HG02938 (cell line): ENCODE results near the gene STK40.

ENCODE experiments used
- ATAC-seq: cut with Tn5 transposase; IDR thresholded peaks from one replicate; pipeline ENCODE4 v1.9.1; 2021; ENCODE audit warnings: mild to moderate bottlenecking, moderate library complexity; ENCODE audit not compliant: unreplicated experiment

Gene STK40

GRCh38 chr1:36321119-36321951 lies 64.4 kb downstream of the STK40 start:
- no peak for ATAC-seq

DNA sequence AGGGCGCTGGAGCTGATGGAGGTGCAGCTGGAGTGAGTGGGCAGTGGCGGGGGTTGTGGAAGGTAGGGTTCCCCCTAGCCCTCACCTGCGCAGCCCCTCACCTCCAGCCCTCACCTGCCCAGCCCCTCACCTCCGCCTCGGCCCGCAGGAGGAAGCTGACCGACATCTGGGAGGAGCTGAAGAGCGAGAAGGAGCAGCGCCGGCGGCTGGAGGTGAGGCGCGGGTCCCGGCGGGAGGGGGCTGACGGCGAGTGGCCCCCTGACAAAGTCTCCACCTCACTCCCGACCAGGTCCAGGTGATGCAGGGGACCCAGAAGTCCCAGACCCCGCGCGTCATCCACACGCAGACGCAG lies 65.0 kb downstream of the STK40 start:
- no peak for ATAC-seq

GRCh38 chr1:36320291-36320761 lies 65.4 kb downstream of the STK40 start:
- ATAC-seq, result no peak

DNA sequence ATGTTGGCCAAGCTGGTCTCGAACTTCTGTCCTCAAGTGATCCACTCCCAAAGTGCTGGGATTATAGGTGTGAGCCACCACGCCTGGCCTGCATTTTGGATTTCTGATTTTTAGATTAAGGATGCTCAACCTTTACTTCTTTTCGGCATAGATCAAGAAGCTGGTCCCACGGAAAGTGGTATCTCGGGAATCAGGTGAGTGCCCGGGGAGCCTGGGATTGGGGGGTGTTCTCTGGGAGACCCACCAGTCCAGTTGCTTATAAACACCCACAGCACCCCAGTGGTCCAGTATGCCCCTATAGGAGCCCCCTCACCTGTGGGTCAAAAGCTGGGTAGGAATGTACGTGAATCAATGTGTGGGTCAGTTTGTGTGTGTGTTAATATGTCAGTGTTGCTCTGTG lies 76.3 kb downstream of the STK40 start:
- no peak for ATAC-seq

DNA sequence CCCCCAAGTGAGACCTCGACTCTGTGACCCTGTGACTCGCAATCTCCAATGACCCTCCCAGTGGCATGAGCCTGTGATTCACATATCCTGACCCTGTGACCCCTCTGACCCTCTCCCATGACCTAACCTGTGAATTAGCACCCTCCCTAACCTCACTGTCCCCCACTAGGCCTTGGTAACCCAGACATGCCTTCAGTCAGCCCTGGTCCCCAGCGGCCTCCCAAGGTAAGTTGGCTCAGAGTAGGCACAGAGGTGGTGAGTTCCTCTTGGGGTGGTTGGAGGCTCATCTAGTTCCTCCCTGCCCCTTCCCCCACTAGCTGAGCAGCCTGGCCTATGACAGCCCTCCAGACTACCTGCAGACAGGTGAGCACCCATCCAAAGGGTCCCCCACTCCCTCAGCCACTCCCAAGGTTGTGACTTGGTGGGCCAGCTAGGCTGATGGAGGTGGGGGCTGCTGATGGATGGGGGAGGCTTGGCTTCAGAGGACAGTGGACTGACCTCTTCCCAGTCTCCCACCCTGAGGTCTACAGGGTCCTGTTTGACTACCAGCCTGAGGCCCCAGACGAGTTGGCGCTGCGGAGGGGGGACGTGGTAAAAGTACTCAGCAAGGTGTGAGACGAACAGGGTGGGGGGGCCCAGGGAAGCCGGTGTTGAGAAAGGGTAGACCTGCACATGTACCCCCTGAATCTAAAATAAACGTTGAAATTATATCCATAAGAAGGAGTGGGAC lies 78.0 kb downstream of the STK40 start:
- no peak for ATAC-seq

DNA sequence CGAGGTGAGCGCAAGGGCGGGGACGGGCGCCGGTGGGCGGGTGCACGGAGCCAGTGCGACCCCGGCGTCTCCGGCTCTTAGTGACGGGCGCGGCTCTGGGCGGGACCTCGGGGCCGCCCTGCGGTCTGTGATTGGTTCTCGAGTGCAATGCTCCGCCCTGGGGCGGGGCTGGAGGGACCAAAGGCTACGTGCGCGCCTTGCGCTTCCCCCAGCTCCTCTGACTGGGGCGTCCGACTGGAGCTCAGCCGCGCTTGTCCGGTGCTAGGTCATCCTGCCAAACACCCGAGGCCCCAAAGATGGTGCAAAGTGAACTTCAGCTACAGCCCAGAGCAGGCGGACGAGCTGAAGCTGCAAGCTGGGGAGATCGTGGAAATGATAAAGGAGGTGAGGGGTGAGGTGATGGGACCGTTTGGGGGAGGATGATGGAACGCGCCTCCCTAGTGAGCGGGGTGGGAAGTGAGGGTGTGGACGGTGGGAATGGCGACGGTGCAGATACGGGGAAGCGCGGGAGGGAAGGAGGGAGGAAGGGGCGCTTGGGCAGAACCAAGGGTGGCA lies 78.7 kb downstream of the STK40 start:
- ATAC-seq, result peak; percentile 90

- ATAC-seq, result peak; percentile 47
Measured at GRCh38 chr1:36306210-36306901, 79.4 kb downstream of the STK40 start, which contains the start of gene SH3D21. TSS of gene SH3D21 (plus strand) at chr1:36306368. CDS start at chr1:36306421, 53 bp downstream.

- no peak for ATAC-seq
Measured at GRCh38 chr1:36305915-36306209, 79.9 kb downstream of the STK40 start.

DNA sequence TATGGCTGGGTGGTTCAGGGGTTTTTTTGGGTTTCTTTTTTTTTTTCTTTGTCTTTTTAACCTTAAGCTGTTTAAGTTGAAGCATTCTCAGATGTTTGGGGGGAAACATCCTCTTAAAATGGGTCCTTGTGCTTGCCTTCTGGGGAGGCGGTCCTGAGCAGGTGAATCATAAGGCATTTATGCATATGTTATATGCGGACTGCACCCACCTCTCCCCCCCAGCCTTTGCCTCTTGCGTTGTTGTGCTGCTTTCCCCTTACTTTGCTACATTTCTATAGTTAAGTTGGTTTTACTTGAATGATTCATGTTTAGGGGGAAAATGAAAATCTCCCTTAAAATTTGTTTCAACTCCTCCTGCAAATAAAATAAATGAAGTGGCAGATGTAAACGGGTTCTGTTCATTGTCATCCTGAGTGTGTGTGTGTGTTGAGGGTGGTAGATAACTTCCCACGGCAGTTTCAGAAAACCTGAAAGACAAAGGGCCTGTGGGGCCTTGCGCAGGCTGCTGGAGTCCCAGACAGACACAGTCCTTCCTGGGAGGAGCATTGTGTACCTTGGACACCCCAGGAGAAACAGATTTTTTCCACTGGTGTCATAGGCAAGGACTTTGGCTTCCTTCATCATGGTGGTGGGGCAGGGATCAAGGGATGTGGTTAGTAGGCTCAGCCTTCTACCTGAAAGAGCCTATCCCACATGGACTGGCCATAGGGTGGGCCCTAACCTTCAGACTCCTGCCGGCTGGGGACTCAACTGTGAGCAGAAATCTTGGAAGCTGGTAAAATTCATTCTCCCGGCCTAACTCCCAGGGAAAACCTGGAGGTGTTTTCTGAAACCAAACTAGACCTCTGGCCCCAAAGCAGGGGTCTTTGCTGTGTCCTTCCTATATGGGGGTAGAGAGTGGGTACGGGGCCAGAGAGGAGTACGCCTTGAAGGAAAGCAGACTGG lies 80.5 kb downstream of the STK40 start:
- no peak for ATAC-seq

GRCh38 chr1:36304521-36304920 lies 81.2 kb downstream of the STK40 start:
- no peak for ATAC-seq

GRCh38 chr1:36303650-36304360 lies 81.9 kb downstream of the STK40 start:
- no peak for ATAC-seq

GRCh38 chr1:36303244-36303643 lies 82.5 kb downstream of the STK40 start:
- ATAC-seq, result no peak

DNA sequence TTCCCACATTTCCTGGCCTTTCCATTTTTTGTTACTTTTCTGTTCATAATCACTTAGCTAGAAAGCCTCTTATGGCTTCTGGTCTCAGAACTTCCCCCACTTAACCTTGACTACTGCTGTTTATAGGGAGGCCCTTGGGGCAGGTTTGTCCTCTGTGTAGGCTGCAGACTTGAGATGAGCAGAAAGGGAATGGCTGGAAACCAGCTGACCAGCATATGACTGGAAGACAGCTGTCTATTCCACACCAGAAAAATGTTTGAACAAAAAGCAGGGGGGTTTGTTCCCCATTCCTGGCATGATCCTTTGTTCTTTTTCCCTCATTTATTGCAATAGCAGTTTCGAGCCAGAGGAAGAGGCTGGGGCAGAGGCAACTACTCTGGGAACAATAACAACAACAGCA lies 84.5 kb downstream of the STK40 start:
- no peak for ATAC-seq

GRCh38 chr1:36300526-36300925 lies 85.2 kb downstream of the STK40 start:
- no peak for ATAC-seq

GRCh38 chr1:36298640-36299039 lies 87.1 kb downstream of the STK40 start:
- no peak for ATAC-seq

DNA sequence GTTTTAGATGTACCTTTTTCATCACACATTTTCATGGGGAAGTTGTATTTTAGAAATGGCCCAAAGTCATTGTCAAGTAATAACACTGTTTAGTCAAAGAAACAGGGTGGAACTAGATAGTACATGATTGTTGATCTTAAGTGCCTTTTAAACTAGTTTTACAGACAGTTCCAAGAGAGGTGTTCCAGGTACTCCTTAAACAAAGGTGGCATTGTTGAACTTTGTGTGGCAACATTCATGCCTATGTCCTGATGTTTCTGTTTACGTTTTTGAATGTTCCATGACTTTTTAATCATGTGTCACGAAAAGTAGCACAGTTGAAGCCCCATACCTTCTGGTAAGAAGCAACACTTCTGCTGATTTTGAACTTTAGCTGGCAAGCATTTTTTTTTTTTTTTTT lies 88.7 kb downstream of the STK40 start:
- no peak for ATAC-seq

GRCh38 chr1:36295390-36295789 lies 90.3 kb downstream of the STK40 start:
- ATAC-seq, result no peak
